ENCODE measurements around the gene APOC3.

Gene APOC3

GRCh38 chr11:116852261-116853031, 22.7 kb downstream of the APOC3 start:
- peak; percentile 50 for DNase-seq

GRCh38 chr11:116853461-116854073, 23.9 kb downstream of the APOC3 start:
- DNase-seq, result peak; percentile 89

GRCh38 chr11:116855413-116855812, 25.7 kb downstream of the APOC3 start:
- no peak for DNase-seq

GRCh38 chr11:116856423-116856822, 26.7 kb downstream of the APOC3 start:
- no peak for DNase-seq

- no peak for DNase-seq
These were observed 27.6 kb downstream of the APOC3 start for GRCh38 chr11:116857316-116857715.

GRCh38 chr11:116857936-116858335, 28.2 kb downstream of the APOC3 start:
- DNase-seq, result no peak

- no peak for DNase-seq
These were observed 29.5 kb downstream of the APOC3 start for GRCh38 chr11:116859175-116859574.

GRCh38 chr11:116860303-116860702, 30.6 kb downstream of the APOC3 start:
- DNase-seq, result no peak

GRCh38 chr11:116861539-116861938, 31.8 kb downstream of the APOC3 start:
- no peak for DNase-seq

GRCh38 chr11:116862185-116862584, 32.5 kb downstream of the APOC3 start:
- no peak for DNase-seq

- no peak for DNase-seq
These were observed 33.2 kb downstream of the APOC3 start for GRCh38 chr11:116862951-116863350.

GRCh38 chr11:116864531-116864930, 34.8 kb downstream of the APOC3 start:
- no peak for DNase-seq

- DNase-seq, result no peak
These were observed 36.0 kb downstream of the APOC3 start for GRCh38 chr11:116865696-116866095.

GRCh38 chr11:116866804-116867455, 37.2 kb downstream of the APOC3 start:
- no peak for DNase-seq

GRCh38 chr11:116867619-116868018, 37.9 kb downstream of the APOC3 start:
- DNase-seq, result no peak

- no peak for DNase-seq
These were observed 38.4 kb downstream of the APOC3 start for GRCh38 chr11:116868066-116868465.

GRCh38 chr11:116869610-116870009, 39.9 kb downstream of the APOC3 start:
- no peak for DNase-seq

GRCh38 chr11:116870054-116870453, 40.3 kb downstream of the APOC3 start:
- DNase-seq, result no peak

- DNase-seq, result peak; percentile 54
These were observed 41.5 kb downstream of the APOC3 start for GRCh38 chr11:116871248-116871647.

GRCh38 chr11:116873381-116873780, 43.7 kb downstream of the APOC3 start:
- DNase-seq, result no peak

GRCh38 chr11:116874251-116874650, 44.5 kb downstream of the APOC3 start:
- no peak for DNase-seq

- DNase-seq, result no peak
These were observed 45.5 kb downstream of the APOC3 start for GRCh38 chr11:116875194-116875593.

GRCh38 chr11:116876656-116877055, 46.9 kb downstream of the APOC3 start:
- DNase-seq, result no peak

Data from suppressor macrophage treated with lipopolysaccharide for 4 hours (primary cell).